GM18505 (cell line): ENCODE results near the gene CELSR1.

Experiments used
- ATAC-seq: cut with Tn5 transposase; IDR thresholded peaks from one replicate; pipeline ENCODE4 v1.9.1; 2021; ENCODE audit not compliant: unreplicated experiment
- POLR2A ChIP-seq: IDR thresholded peaks from 4 replicates; pipeline ENCODE4 v1.6.1; 2011; ENCODE audit warnings: borderline replicate concordance; ENCODE audit not compliant: insufficient read depth, insufficient read length; ENCODE audit errors: extremely low read depth

Gene CELSR1

DNA sequence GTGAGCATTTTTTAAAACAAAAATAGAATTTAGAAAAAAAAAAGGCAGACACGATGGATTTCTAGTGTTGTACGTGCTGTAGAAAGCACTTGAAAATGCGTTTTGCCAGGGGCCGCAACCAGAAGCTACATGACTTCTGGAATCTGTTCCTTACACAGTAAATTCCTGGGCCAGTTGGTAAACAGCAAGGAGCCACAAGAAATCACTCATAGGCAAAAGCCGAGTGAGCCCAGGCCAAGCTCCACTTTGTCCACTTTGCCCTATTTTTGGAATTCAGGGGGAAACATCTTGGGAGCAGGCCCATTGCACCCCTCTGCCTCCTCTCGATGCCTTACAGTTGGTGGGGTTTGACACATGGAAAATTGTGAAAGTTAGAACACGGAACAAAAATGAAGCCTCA is 4.1 kb upstream of the CELSR1 start:
- no peak for ATAC-seq
- TF ChIP-seq POLR2A, result no peak

- no peak for TF ChIP-seq POLR2A
- no peak for ATAC-seq
These were observed 3.5 kb upstream of the CELSR1 start for GRCh38 chr22:46540874-46541273.

GRCh38 chr22:46539169-46539568 is 1.7 kb upstream of the CELSR1 start:
- no peak for TF ChIP-seq POLR2A
- ATAC-seq, result no peak

GRCh38 chr22:46538814-46539160 is 1.4 kb upstream of the CELSR1 start:
- ATAC-seq, result no peak

GRCh38 chr22:46537946-46538813 is 760 bp upstream of the CELSR1 start:
- TF ChIP-seq POLR2A, result no peak
- ATAC-seq, result no peak

More at GRCh38 chr22:46538814-46539160, 1.4 kb upstream of the CELSR1 start:
- no peak for TF ChIP-seq POLR2A

DNA sequence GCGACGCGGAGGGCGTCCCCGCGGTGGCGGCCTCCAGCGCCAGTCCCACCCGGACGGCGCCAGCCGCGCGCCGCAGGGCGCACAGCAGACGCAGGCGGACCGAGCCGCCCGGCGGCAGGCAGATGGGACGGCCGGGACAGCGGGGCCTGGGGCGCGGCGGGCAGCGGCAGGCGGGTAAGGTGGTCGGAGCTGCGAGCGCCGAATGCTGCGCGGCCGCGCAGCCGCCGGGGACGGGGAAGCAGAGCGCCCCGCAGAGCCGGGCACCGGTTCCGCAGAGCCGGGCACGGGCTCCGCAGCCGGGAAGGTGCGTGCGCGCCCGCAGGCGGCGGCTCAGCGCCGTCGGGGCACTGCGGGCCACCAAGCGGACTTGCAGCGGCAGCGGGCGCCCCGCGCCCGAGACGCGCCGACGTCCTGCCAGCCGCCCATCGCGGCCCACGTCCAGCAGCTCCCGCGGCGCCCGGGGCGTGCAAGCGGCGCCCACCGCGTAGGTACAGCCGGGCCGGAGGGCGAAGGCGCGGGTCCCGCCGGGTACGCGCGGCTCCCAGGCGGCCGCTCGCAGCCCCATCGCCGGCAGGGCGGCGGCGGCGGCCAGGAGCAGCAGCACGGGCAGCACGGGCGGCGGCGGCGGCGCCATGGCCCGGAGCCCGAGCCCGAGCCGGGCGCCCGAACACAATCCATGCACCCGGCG is 739 bp downstream of the CELSR1 start:
- TF ChIP-seq POLR2A, result no peak
- ATAC-seq, result no peak

DNA sequence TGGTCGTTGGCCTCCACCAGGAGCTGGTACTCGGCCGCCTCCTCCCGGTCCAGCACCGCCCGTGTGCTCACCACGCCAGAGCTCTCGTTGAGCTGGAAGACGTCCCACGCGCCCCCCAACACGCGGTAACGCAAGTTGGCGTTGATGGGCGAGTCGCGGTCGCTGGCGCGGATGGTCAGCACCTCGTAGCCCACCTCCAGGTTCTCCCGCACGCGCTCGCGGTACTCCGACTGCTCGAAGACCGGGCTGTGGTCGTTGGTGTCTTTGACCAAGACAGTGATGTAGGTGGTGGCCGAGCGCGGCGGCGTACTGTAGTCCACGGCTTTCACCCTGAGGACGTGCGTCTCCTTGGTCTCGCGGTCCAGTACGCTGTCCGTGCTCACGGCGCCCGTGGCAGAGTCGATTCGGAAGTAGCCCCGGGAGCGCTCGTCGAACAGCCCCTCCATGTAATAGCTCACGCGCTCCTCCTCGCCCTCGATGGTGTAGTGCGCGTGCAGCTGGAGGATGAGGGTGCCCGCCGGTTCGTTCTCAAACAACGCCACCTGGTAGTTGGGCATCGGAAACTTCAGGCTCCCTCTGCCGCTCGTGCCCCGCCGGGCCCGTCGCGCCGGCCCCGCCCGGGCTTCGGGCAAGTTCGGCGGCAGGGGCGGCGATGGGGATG is 1.4 kb downstream of the CELSR1 start:
- no peak for ATAC-seq
- no peak for TF ChIP-seq POLR2A

GRCh38 chr22:46534901-46535630 is 2.4 kb downstream of the CELSR1 start:
- no peak for ATAC-seq
- TF ChIP-seq POLR2A, result no peak

DNA sequence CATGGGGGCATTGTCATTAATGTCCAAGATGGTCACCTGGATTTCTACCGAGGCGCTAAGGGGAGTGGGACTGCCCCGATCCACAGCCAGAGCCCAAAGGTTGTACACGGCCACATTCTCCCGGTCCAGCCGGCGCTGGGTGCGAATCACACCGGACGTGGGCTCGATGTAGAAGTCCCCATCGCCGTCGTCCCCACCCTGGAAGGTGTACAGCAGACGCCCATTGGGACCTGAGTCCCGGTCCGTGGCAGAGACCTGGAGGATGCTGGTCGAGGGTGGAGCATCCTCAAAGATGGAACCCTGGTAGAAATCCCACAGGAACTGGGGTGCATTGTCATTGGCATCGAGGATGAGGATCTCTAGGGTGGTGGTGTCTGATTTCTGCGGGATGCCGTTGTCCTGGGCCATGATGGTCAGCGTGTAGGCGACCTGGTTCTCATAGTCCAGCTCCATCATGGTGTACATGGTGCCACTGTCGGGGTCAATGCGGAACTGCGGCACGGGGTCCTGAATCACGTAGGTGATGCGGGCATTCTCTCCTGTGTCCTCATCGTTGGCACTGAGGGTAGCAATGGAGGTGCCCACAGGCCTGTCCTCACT is 3.1 kb downstream of the CELSR1 start:
- TF ChIP-seq POLR2A, result no peak

DNA sequence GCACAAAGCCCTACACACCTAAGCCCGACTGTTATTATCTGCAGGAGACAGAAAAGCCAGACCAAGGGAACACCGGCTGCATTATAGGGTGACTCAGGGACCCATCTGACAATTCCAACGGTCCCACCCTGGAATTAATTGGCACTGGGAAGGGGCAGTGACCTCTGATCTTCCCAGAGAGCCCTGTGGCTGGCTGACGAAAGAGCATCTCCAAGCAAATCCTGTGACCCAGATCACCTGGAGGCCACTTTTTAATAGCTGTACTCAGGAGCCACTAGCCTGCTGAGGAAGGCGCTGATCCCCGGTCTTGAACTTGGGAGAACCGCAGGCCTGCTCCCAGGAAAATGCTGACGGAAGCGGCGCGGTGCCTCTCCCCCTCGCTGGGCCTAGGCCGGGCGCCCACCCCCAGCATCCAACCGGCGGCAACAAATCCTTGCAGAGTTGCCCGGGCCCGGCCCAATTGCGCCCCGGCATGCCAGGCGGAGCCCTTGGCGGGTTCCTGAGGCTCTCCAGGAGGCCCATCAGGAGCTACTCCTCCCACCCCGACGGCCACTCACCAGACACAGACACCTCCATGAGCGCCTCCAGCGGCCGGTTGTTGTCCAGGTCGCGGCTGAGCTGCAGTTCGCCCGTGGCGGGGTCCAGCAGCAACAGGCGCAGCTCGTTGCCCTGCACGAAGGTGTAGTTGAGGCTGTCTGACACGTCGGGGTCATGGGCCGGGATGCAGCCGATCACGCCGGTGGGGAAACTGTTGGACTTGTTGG is 4.2 kb downstream of the CELSR1 start:
- no peak for TF ChIP-seq POLR2A
- ATAC-seq, result no peak

More for the DNA sequence above, 3.1 kb downstream of the CELSR1 start:
- no peak for ATAC-seq

DNA sequence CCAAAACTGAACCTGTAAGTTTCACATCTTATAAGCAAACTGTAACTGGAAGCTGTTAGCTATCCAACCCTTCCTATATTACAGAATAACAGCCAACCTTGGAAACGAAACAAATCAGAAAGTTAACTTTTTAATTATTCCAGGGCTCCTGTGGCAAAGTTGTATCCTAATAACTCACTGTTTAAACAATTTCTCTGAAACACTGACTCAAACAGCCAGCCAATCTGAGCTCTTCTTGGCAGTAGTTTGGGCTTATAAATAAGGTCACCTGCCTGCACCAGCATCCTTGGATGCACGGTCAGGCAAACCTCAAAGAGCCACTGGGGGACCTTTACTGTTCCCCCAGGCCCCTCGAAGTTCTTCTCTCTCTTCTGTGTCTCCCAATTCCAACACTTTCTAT is 5.0 kb downstream of the CELSR1 start:
- no peak for ATAC-seq
- TF ChIP-seq POLR2A, result no peak

- no peak for ATAC-seq
- TF ChIP-seq POLR2A, result no peak
These were observed 5.7 kb downstream of the CELSR1 start for GRCh38 chr22:46531581-46532175.

DNA sequence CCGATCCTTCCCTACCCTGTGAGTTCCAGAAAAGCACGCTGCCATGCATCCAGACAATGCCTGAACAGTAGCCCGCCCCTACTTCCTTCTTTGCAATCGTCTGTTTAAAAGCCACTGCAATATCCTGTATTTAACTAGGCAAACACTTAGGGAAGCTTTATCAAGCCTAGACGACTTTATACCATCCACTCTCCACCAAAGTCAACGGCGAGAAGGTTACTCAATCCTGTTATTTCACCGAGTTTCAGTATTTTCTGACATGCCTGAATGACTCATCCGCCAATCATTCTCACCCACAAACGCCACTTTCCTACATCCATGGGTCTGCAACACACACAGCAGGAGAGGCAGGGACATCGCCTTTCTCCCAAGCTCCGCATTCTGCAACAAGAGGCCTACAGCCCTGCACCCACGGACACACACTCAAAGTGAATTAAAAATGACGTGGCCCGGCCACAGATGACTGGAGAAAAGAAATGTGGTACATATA is 9.3 kb downstream of the CELSR1 start:
- TF ChIP-seq POLR2A, result no peak
- no peak for ATAC-seq
